Chondrocyte (in vitro differentiated cells): ENCODE results near the gene CEBPB. TPM values are rescaled to one million over a fixed set of nuclear protein-coding genes. Genes with fewer than 3 reads are reported as not detected.

Experiments used
- DNase-seq: peaks from one replicate; pipeline ENCODE4 v3.0.0; 2021; ENCODE audit warnings: mixed read lengths, low spot score
- H3K27ac Mint-ChIP-seq: one replicate; pipeline ENCODE4 v1.8.0; 2021; ENCODE audit warnings: mild to moderate bottlenecking, moderate library complexity, mixed read lengths; ENCODE audit not compliant: unreplicated experiment
- H3K27me3 Mint-ChIP-seq: 2 replicates; pipeline ENCODE4 v1.8.0; 2021; ENCODE audit warnings: low read depth, mixed read lengths
- H3K36me3 Mint-ChIP-seq: 2 replicates; pipeline ENCODE4 v1.8.0; 2021; ENCODE audit warnings: low read depth, mixed read lengths
- H3K4me1 Mint-ChIP-seq: 2 replicates; pipeline ENCODE4 v1.8.0; 2021; ENCODE audit warnings: low read depth, mild to moderate bottlenecking, mixed read lengths
- H3K4me3 Mint-ChIP-seq: one replicate; pipeline ENCODE4 v1.8.0; 2021; ENCODE audit warnings: mild to moderate bottlenecking, moderate library complexity, mixed read lengths; ENCODE audit not compliant: unreplicated experiment
- H3K9me3 Mint-ChIP-seq: 2 replicates; pipeline ENCODE4 v1.8.0; 2021; ENCODE audit warnings: low read depth, mixed read lengths
- CTCF ChIP-seq: fragments of 200-600 bp; sonication (generic); IDR thresholded peaks from 2 replicates; pipeline ENCODE4 v1.5.0; 2021; ENCODE audit warnings: antibody characterized with exemption, mild to moderate bottlenecking, moderate library complexity
- total RNA-seq: library from RNA; stranded (reverse); gene quantifications from 3 replicates; pipeline ENCODE4 v1.2.1, GENCODE V29; 2021

Gene CEBPB
- total RNA-seq, 1 donor from 2014 or later: 81.4 TPM

DNA sequence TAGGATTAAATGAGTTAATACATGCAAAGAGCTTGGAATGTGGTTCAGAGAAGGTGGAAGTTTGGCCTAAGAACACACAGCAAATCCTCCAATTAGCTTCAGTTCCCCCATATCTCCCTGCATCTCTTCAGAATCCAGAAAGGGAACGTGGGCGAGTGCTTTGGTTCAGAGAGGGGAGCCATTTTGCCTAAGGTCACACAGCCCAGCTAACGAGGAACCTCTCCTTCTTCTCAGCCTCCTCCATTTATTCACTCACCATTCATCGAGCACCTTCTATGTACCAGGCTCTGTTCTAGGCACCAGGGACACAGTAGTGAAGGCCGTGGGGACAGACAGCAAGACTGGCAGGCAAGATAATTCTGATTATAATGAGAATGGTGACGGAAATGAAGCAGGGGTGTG is 2.3 kb upstream of the CEBPB start:
- Mint-ChIP-seq H3K27me3 (no peaks in the 10 kb centered on the region), H3K36me3 (peaks cover 7% of the 10 kb centered on the region)

GRCh38 chr20:50188879-50189680 is 1.6 kb upstream of the CEBPB start:
- H3K4me1 Mint-ChIP-seq: peaks cover 23% of the 10 kb centered on the region
- H3K9me3 Mint-ChIP-seq: no peaks in the 10 kb centered on the region
- no peak for TF ChIP-seq CTCF
- no peak overlapping the region for H3K4me3 Mint-ChIP-seq
- H3K27me3 Mint-ChIP-seq: no peaks in the 10 kb centered on the region
- H3K36me3 Mint-ChIP-seq: peaks cover 9% of the 10 kb centered on the region
- peak overlapping the region; percentile 49 for H3K27ac Mint-ChIP-seq
- DNase-seq: no peak

More for the DNA sequence above, 2.3 kb upstream of the CEBPB start:
- TF ChIP-seq CTCF: no peak
- no peak overlapping the region for H3K27ac Mint-ChIP-seq
- no peak overlapping the region for H3K4me3 Mint-ChIP-seq
- DNase-seq: no peak
- no peaks in the 10 kb centered on the region for H3K9me3 Mint-ChIP-seq
- peaks cover 15% of the 10 kb centered on the region for H3K4me1 Mint-ChIP-seq

DNA sequence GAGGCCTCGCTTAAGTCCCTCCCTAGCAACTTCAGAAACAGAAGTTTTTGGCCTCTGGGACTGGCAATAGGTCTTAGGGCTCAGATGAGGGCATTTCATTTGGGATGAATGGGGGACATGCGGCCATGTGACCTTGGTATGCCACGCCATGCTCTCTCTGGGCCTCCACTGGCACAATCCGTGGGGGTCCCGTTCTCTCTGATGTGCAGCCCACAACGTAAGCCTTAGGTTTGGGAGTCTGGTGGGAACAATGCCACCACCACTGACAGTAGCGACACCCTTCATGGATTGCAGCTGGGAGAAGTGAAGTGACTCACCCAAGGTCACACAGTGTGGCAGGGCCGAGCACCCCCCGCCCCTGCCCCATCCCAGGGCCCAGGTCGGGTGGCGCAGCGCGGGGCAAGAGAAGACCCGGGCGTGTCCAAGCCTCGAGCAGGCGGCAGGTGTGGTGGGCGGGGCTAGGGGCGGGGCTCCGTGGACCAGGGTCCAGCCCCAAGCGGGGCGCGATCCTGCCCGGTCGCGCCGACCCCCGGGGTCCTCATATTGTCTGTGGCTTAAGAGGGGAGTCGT is 864 bp upstream of the CEBPB start:
- Mint-ChIP-seq H3K36me3 (peaks cover 9% of the 10 kb centered on the region), H3K27ac (peak overlapping the region; percentile 49), H3K9me3 (no peaks in the 10 kb centered on the region), H3K4me3 (peak overlapping the region; percentile 25), H3K27me3 (no peaks in the 10 kb centered on the region), H3K4me1 (peaks cover 30% of the 10 kb centered on the region)
- no peak for TF ChIP-seq CTCF
- DNase-seq: no peak

DNA sequence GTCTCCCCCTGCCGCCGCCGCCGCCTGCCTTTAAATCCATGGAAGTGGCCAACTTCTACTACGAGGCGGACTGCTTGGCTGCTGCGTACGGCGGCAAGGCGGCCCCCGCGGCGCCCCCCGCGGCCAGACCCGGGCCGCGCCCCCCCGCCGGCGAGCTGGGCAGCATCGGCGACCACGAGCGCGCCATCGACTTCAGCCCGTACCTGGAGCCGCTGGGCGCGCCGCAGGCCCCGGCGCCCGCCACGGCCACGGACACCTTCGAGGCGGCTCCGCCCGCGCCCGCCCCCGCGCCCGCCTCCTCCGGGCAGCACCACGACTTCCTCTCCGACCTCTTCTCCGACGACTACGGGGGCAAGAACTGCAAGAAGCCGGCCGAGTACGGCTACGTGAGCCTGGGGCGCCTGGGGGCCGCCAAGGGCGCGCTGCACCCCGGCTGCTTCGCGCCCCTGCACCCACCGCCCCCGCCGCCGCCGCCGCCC is 474 bp downstream of the CEBPB start:
- TF ChIP-seq CTCF: no peak
- Mint-ChIP-seq H3K27ac (peak overlapping the region; percentile 73), H3K4me1 (peaks cover 35% of the 10 kb centered on the region), H3K9me3 (no peaks in the 10 kb centered on the region), H3K4me3 (peak overlapping the region; percentile 64), H3K27me3 (no peaks in the 10 kb centered on the region), H3K36me3 (peaks cover 9% of the 10 kb centered on the region)
- no peak for DNase-seq

- Mint-ChIP-seq H3K4me3 (peak overlapping the region; percentile 100), H3K27ac (peak overlapping the region; percentile 100), H3K9me3 (no peaks in the 10 kb centered on the region), H3K27me3 (no peaks in the 10 kb centered on the region), H3K4me1 (peaks cover 33% of the 10 kb centered on the region), H3K36me3 (peaks cover 9% of the 10 kb centered on the region)
- TF ChIP-seq CTCF: peak; percentile 74
- no peak for DNase-seq
Observed at GRCh38 chr20:50191544-50192363, 1.1 kb downstream of the CEBPB start.
